Activated CD8-positive, alpha-beta memory T cell treated with anti-CD3 and anti-CD28 coated beads, Interleukin-2, amount 50 U/mL, for 1 hour (primary cell): Measurements from ENCODE around the gene AHDC1.
"Not testable (repeated sequence)": the region's sequence is repeated elsewhere in the genome, so short reads cannot be mapped to it uniquely, and the experiment has no call there.

Experiments used
- DNase-seq: peaks from one replicate; pipeline ENCODE4 v3.0.0-alpha.2; 2020; ENCODE audit errors: extremely low read depth

AHDC1 gene

DNA sequence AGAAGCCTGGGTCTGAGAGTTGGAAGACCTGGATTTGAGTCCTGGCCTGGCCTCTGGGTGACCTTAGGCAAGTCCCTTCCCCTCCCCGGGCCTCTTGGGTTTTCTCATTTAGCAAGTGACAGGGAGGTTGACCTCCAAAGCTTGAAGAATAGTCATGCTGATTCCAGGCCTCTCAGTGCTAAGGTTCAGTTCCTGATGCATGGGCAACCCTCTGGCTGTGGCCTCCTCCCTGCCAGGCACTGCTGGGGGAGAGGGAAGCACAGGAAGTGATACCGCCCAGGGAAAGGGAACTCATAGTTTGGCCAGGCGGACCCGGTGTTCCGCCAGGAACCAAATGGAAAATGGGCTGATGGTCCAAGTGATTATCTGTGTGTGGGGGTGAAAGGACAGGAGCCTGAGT is 90.4 kb downstream of the AHDC1 start:
- no peak for DNase-seq

DNA sequence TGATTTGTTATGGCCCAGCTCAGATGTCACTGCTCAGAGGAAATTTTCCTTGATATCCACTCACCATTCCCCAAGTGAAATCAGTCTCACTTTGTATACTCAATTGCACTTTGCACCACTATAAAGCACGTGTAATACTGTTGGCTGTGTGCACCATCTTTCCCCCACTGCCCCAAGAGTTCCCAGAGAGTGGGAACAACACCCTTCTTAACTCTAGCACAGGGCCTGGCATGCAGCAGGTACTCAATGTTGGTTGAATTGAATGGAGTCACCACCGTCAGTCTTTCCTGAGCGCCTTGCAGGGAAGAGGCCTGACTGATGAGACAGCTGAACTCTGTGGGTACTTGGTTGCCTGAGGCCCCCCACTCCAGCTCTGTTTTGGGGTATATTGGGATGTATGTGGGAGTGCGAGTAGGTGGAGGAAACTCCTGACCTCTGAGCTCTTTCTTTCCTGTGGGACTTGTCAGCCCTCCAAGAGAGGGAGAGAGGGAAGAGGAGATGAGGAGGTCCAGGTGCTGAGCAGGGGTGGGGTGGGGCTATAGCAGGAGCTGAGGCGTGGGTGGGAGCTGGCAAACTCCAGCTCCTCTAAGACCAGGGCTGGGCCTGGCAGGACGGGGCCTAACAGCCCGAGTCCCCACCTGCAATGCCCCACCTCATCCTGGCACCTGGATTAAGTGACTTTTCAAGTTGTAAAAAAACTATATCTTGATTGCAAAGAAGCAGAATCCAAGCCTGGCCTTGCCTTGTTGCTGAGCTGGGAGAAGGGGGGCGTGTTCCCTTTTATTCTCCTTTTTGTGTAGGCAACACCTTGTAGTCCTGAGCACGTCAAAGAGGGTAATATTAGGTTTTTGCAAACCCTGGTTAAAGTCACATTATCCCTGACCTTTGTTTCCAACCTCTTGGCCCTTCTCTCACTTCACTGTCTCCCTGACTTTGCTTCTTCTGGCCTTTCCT is 94.5 kb downstream of the AHDC1 start:
- DNase-seq, result no peak

DNA sequence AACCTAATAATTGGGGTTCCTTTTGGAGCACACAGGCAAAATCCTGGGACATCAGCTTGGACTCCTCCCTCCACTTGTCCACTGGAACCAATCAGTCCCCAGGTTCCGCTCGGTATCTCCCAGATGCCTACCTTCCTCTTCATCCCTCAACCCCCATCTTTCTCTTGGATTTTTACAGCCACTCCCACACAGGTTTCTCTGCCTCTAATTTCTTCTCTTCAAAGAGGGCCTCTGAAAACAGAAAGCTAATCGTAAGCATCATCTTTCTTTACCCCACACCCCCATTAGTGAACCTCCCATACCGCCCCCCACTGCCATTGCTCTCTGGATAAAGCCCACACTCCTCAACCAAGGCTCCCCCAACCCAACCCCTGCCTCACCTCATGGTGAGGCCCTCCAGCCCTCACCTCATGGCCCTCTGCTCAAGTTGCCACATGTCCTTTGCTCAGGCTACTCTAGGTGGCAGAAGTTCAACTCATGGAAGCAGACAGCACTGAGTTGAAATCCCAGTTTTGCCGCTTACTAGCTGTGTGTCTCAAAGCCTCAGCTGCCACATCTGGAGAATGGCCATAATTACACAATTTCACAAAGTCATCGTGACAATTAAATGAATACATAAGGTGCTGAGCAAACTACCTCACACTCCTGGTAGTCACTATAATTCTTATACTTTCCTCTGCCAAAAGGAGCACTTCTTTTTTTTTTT is 95.8 kb downstream of the AHDC1 start:
- DNase-seq, result no peak

DNA sequence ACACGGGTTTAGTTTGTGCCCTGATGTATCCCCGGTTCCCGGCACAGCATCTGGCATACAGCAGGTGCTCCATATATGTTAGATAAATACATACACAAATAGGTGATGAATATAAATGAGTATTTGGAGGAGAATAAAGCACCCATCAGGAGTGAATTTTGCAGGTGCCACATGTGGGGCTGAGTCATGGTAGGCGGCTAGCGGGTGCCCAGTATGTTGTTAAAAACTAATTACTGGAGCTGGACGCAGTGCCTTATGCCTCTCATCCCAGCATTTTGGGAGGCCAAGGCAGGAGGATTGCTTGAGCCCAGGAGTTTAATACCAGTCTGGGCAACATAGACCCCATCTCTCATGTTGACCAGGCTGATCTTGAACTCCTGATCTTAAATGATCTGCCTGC is 97.2 kb downstream of the AHDC1 start:
- DNase-seq, result no peak

DNA sequence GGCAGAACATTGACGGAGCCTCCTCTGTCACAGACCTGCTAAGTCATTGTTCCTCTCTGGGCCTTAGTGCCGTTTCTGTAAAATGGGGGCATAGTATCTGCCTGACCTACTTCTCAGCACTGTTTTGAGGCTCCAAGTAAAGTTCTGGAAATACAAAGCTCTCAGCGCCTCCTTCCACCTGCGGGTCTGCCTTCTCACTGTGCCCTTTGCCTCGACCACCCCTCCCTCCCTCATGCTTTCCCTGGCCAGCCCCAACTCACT is 98.6 kb downstream of the AHDC1 start:
- no peak for DNase-seq

DNA sequence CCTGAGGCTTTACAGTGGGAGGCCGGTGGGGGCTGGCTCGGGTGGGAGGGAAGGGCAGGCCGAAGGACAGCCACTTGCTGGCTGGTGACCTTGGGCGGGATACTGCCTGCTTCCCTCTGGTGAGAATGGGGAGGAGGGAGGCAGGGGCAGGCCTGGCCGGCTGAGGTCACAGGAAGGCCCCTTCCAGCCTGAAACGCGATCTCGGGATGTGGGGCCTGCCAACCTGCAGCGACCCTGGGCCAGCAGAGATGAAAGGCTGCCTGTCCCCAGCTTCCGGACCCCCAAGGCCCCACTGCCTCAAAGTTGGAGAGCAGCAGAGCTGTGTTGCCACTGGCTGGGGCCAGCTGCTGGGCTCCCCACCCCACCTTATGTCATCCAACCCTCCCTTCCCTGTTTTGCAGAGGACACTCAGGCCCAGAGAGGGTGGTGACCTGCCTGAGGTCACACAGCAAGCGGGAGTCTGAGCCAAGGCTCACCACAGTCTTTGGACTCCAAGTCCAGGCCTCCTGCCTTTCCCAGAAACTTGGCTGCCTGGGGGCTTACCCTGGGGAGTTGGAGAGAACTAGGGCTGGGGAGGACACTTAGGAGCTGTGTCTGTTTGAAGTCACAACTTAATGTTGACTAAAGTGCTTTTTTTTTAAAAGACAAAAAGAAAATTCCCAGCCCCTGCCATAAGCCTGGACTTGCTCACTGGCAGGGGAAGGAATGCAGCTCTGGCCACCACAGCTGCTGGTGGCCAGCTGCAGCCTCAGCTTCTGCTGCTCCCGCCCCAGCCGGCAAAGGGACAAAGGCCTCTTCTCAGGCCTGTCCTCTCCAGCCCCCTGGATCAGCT is 99.1 kb downstream of the AHDC1 start:
- DNase-seq, result no peak

DNA sequence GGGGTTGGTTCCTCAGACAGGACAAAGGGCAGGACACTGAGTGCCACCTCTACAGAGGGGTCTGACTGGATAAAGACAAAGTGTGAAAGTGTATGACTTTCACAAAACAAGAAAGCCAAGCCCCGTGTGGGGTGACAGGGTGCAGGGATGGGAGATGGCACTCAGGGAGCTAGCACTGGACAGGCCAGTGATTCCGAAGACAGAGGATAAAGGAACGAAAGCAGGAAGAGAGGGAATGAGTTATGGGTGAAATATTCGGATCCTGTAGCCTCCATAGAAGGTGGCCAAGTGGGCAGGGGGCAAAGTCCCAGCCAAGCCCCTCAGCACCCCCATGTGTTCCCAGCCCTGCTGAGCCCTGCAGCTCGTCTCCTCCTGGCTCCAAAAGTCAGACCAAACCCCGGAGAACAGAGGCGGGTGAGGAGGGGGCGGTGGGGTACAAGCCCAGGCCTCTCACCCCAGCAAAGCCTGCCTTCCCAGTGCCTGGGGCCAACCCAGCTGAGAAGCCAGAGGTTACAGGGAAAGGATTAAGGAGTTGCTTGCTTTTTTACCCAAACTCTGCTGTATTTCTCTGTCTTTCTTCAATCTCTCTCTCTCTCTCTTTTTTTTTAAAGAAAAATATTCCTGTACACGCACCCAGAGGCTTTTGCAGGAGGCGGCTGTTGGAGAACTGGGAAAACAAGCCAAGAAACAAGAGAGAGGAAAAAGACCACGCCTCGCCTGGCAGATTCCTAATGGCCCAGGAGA is 99.9 kb downstream of the AHDC1 start:
- no peak for DNase-seq

DNA sequence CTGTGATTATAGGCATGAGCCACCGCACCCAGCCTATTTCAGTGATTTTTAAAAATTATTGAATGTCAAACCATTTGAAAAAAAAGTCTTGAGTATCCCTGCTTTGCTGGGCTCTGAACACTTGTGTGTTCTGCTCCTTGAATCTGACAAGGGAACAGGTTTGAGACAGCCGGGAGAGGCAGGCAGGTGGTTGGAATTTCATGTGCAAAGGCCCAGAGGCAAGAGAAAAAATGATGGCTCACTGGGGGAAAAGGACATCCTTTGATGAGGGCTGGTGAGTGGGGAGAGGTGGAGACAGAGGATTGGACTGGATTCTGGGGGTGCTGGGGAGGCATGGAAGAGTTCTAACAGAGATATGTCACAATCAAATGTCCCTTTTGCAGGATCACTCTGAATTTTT is 100.9 kb downstream of the AHDC1 start:
- no peak for DNase-seq

DNA sequence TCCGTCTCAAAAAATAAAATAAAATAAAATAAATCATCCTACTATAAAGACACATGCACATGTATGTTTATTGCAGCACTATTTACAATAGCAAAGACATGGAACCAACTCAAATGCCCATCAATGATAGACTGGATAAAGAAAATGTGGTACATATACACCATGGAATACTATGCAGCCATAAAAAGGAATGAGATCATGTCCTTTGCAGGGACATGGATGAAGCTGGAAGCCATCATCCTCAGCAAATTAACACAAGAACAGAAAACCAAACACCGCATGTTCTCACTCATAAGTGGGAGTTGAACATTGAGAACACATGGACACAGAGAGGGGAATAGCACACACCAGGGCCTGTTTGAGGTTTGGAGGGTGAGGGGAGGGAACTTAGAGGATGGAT is 102.8 kb downstream of the AHDC1 start:
- not testable (repeated sequence) for DNase-seq

DNA sequence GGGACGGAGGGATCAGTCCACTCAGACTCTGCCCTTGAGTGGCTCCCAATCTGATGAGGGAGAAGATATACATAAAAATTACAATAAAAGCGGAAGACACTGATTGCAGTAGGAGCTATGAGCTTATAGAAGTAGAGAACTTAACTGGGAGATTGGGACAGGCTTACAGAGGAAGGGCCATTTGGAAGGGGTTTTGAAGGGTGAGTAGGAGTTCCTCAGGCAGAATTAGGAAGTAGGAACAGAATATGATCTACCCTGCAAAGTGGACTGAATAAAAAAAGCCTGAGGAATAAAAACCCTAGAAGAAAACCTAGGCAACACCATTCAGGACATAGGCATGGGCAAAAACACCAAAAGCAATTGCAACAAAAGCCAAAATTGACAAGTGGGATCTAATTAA is 104.8 kb downstream of the AHDC1 start:
- DNase-seq, result no peak

DNA sequence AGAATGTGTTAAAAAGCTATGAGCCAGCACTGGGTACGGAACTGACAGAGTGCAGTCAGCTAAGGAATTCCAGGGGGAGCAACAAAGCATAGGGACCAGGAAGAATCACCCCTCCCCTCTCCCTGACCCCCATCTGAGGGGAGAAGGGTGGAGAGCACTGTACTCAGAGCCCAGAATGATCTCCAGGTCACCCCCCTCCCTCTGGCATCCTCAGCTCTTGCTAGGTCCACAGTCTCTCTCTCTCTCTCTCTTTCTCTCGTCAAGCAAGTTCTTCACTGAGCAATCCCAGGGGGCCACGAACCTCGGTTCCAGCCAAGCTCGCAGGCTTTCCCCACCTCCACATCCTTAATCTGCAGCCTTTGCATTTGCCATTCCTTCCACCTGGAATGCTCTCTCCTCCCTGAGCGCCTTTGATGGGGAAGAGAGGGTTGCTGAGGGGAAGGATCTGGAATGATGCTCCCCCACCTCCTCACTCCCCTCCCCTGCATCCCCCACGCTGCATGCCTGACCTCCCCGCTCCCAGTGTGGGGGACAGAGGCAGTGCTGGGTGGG is 107.3 kb downstream of the AHDC1 start:
- no peak for DNase-seq

DNA sequence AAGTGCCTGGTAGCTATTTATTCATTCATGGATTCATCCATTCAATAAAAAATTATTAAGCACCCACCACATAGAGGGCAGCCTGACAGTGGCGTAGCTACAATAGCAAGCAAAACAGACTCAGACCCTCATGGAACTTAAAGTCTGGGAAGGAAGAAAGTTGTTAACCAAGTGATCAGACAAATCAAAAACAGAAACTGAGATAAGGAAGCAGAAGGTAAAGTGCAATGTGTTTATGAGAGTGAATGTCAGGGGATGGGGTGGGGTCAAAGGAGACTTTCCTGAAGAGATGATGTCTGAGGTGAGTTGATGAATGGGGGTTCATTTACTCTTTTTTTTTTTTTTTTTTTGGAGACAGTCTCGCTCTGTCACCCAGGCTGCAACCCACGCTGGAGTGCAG is 111.1 kb downstream of the AHDC1 start:
- no peak for DNase-seq

DNA sequence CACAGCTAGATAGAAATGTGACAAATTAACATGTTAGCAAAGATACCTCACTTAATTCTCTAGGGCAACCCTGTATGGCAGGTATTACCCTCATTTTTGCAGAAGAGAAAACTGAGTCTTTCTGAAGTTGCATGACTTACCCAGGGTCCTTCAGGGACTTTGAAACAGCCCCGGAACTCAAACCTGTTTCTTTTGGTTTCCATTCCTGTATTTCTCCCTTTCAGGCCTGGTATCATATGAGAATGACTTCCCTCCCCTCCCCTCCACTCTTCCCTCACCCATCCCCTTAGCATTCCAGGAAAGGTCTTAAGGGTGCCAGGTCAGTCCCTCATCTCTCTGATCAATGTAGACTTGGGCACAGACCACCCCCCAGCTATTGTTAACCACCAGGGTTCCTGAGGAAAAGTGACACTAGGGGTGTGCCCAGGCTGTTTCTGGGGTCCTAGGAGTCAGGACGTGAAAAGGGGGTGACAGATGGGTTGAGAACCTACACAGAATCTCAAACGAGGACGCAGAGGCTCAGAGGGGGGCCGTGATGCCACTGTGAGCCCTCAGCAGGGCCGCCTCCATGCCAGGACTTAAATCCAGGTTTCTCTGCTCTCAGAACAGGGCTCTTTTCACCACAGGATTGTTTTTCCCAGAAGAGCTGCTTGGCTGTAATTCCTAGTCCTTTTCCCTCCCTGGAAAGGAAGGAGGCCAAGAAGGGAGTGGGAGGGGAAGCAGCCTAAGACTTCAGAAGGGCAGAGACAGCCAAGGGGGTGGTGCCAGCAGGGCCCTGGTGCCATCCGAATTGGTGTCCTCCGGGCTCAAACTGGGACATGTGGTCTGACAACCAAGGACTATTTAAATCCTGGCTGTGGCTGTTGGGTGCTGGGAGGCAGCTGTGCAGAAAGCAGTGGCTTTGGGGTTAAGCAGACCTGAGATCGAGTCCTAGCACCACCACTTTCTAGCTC is 111.9 kb downstream of the AHDC1 start:
- DNase-seq, result no peak

DNA sequence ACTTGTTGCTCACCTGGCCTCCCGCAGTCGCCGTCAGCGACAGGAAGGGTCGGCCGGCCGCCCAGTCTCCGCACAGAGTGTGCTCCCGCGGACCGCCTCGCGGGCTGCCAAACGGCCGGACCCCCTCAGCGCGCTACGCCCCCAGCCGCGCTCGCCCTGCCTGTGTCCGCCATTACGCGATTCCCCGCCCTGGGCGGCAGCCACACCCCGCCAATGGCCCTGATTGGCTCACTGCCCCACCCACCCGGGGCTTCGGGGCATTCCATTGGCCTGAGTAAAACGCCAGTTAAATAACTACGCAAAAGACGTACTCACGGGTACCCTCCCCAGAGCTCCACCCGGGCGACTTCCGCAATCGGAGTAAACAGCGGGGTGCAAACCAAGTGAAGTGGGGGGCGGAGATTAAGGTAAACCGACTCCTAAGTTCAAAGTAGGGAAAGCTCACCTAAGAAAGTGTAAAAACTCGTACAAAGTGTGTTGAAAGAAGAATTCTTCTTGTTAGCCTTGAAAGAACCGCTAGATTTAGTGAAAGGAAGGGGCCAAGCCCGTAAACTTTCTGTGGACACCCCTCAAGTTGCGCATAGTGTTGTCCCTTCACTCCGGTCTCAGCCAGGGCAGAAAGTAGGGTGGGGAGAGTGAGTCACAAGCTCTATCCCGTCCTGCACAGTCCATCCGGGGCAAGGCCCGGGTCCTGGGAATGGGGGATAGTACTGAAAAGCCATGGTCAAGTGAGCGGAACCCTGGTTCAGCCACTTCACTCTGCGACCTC is 113.8 kb downstream of the AHDC1 start, which contains the start of gene WASF2:
Gene WASF2 (minus strand): TSS at position 195 of the 769 bp plus-strand sequence. CDS start 61,277 bp downstream, outside the sequence.
- peak; percentile 94 for DNase-seq

DNA sequence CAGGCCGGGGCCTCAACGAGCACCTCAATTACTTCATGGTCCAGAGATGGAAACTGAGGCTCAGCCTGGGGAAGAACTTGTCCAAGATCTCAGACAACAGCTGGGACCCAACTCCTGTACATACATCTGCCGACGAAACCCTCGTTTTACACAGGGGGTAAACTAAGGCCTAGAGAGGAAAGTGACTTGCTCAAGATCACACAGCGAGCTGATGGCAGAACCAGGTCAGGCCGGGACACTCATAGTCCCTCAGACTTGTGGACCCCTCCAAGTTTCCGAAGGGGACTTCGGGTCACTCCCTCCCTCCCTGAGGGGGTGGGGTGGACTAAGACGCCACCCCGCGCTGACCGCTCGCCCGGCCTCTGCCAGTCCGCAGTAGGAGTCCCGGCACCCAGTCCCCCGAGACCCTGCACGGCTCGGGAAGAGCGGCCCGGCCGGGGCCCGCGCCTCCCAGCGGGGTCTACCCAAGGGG is 114.4 kb downstream of the AHDC1 start:
- DNase-seq, result no peak

DNA sequence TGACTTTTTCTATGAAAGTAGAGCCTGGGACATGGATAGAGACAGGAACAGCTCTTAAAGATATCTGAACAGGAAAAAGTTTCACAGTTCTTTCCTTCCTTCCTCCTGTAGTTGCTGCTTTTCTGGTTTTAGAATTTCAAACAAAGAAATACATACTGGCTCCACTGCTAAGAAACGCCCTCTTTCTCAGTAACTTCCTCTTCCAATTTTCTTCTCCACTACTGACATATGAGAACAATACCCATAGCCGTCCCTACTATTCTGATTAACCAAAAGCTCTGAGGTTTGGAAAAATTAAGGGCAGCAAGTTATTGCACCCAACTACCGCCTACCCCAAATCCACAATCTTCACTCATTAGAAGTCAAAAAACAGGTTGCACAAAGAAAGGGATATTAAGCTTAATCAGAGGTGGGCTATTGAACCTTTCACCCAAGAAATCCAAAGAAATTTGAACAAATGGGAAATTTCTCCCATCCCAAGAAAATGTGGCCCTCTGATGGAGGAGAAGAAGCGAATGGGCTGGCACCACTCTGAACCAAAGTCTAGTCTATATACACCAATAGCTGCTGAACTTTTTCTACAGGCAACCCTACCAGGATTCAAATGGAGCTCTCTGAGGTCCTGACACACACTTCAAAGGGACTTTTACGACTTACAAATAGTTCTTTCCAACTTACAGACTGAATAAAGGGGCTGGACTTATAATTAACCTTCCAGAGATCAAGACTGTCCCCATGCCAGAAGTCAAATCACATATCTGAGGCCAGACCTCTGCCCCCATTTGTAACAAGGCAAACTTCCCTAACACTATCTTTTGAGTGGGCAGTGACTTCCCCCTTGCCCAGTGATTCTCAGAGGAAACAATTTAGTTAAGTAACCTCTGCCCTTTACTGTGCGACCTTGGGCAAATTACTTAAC is 115.7 kb downstream of the AHDC1 start:
- DNase-seq, result no peak

DNA sequence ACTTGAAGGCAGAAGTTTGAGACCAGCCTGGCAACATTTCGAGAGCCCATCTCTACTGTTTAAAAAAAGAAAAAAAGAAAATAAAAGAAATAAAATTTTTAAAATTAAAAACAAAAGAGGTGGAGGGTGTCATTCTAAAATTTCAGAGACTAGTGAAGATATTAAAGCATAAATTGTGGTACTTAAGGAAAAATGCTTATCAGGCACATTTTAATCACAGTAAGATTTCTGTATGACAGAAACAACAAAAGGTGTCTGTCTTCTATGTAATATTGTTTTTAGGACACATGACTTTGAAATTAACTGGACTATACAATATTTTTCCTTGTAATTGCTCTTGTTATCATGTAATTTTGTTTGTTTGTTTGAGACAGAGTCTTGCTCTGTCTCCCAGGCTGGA is 118.6 kb downstream of the AHDC1 start:
- no peak for DNase-seq
